ENCODE data around the gene NFYC.

The NFYC gene

DNA sequence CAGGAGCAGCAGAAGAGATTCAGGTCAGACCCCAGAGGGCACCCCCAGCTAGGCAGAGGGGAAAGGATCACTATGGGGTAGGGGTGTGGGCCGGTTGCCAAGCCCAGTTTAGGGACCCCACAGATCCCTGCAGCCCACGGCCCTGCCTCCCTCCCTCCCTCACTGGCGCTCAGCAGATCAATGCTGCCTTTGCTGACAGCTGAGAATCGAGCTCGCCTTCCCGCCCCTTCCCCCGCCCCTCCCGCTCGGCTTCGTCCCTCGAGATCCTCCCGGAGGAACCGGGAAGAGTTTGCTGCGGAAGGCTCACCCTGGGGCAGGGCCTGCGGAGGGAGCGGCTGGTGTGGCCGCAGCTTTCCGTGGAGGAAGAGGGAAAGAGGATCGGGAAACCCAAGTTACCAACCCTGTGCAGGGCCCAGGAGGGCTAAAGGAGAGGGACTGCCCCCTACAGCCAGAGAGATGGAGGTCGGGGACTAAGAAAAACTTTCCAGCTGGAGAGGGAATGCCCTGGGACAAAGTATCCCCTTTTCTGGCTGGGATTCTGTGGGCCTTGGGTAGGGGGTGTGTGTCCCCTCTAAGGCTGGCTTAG is 91.0 kb downstream of the NFYC start:
- Histone ChIP-seq H3K9me3 (ENCODE audit: insufficient read depth, low read depth, low read length) (no peaks in the 10 kb centered on the region; the same call in 1 of the 2 replicates), H3F3A (ENCODE audit: low read depth) (no peaks in the 10 kb centered on the region), H3K9me2 (replicated peaks; ENCODE audit: low read depth, low read length) (no peaks in the 10 kb centered on the region), H3K4me3 (ENCODE audit: low read length, poor library complexity, severe bottlenecking) (no peak overlapping the region), H3K79me2 (ENCODE audit: insufficient read depth, low read length) (no peaks in the 10 kb centered on the region), H3K27me3 (ENCODE audit: insufficient read depth, low read length, poor library complexity, severe bottlenecking) (no peaks in the 10 kb centered on the region), H3K9ac (ENCODE audit: low read depth, low read length, poor library complexity, severe bottlenecking) (no peak overlapping the region), H3K4me1 (ENCODE audit: insufficient read depth, low read length, poor library complexity, severe bottlenecking) (peaks cover 7% of the 10 kb centered on the region), H2AFZ (ENCODE audit: low read length) (no peak overlapping the region), H3K36me3 (ENCODE audit: insufficient read depth, low read length) (no peaks in the 10 kb centered on the region), H3K4me2 (ENCODE audit: low read depth, low read length, poor library complexity, severe bottlenecking) (no peak overlapping the region), H4K20me1 (ENCODE audit: insufficient read depth, low read length, poor library complexity, severe bottlenecking) (no peaks in the 10 kb centered on the region)
- TF ChIP-seq, protein P1, sequence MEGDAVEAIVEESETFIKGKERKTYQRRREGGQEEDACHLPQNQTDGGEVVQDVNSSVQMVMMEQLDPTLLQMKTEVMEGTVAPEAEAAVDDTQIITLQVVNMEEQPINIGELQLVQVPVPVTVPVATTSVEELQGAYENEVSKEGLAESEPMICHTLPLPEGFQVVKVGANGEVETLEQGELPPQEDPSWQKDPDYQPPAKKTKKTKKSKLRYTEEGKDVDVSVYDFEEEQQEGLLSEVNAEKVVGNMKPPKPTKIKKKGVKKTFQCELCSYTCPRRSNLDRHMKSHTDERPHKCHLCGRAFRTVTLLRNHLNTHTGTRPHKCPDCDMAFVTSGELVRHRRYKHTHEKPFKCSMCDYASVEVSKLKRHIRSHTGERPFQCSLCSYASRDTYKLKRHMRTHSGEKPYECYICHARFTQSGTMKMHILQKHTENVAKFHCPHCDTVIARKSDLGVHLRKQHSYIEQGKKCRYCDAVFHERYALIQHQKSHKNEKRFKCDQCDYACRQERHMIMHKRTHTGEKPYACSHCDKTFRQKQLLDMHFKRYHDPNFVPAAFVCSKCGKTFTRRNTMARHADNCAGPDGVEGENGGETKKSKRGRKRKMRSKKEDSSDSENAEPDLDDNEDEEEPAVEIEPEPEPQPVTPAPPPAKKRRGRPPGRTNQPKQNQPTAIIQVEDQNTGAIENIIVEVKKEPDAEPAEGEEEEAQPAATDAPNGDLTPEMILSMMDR (conservative IDR thresholded peaks at IDR 0.05; ENCODE audit: low read length), result no peak
- TF ChIP-seq EZH2phosphoT487 (IDR thresholded peaks at IDR 0.05; ENCODE audit: borderline replicate concordance), result no peak

DNA sequence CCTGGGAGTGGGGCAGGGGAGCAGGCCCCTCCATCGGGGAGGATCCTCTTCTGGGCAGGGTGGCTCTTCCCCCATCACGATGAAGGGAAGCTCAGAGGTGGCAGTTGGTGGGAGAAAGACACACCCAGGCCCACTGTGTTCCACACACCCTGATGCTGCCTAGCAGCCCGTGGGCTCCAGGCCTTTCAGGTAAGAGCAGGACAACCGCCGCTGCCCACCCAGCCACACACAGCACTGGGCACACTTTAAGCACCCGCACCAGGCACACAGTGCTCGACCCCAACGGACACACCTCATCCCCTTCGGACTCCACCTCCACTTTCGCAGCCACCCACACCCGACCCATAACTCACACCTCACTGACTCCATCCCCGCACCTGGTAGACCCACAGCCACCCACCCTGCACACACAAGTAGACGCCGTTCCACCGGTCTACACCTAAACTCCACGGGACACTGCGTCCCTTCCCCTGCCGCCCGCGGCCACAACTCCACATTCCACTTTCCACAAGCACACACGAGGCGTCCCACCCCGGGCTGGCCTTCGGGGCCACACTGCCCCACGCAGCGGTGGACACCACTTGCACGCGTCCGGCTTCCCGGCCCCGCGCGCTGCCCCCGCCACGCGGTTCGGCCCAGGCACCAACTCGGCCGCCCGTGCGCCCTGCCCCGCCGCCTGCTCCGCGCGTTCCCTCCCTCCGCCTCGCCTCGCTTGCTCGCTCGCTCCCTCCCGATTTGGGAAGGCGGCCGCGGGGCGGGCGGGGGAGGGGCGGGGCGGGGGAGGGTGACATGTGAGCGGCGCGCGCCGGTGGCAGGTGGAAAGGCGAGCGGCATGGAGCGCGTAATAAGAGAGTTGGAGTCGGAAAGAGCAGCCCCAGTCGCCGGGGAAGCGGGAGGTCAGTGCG is 91.7 kb downstream of the NFYC start, which contains the start of gene KCNQ4:
Gene KCNQ4 (plus strand): TSS at position 787 of the 905 bp plus-strand sequence. CDS start 307 bp downstream, outside the sequence.
- Histone ChIP-seq H4K20me1 (ENCODE audit: insufficient read depth, low read length, poor library complexity, severe bottlenecking) (no peaks in the 10 kb centered on the region), H2AFZ (ENCODE audit: low read length) (no peak within 1 kb of the TSS), H3K4me1 (ENCODE audit: insufficient read depth, low read length, poor library complexity, severe bottlenecking) (peaks cover 7% of the 10 kb centered on the region), H3F3A (ENCODE audit: low read depth) (no peaks in the 10 kb centered on the region), H3K27me3 (ENCODE audit: insufficient read depth, low read length, poor library complexity, severe bottlenecking) (no peaks in the 10 kb centered on the region), H3K4me3 (ENCODE audit: low read length, poor library complexity, severe bottlenecking) (no peak within 1 kb of the TSS), H3K9me3 (ENCODE audit: insufficient read depth, low read depth, low read length) (no peaks in the 10 kb centered on the region), H3K4me2 (ENCODE audit: low read depth, low read length, poor library complexity, severe bottlenecking) (no peak within 1 kb of the TSS), H3K36me3 (ENCODE audit: insufficient read depth, low read length) (no peaks in the 10 kb centered on the region), H3K9me2 (replicated peaks; ENCODE audit: low read depth, low read length) (no peaks in the 10 kb centered on the region), H3K79me2 (ENCODE audit: insufficient read depth, low read length) (no peaks in the 10 kb centered on the region), H3K9ac (ENCODE audit: low read depth, low read length, poor library complexity, severe bottlenecking) (no peak within 1 kb of the TSS)
- TF ChIP-seq, protein P1 (conservative IDR thresholded peaks at IDR 0.05; ENCODE audit: low read length), result no peak
- TF ChIP-seq EZH2phosphoT487 (IDR thresholded peaks at IDR 0.05; ENCODE audit: borderline replicate concordance), result no peak

DNA sequence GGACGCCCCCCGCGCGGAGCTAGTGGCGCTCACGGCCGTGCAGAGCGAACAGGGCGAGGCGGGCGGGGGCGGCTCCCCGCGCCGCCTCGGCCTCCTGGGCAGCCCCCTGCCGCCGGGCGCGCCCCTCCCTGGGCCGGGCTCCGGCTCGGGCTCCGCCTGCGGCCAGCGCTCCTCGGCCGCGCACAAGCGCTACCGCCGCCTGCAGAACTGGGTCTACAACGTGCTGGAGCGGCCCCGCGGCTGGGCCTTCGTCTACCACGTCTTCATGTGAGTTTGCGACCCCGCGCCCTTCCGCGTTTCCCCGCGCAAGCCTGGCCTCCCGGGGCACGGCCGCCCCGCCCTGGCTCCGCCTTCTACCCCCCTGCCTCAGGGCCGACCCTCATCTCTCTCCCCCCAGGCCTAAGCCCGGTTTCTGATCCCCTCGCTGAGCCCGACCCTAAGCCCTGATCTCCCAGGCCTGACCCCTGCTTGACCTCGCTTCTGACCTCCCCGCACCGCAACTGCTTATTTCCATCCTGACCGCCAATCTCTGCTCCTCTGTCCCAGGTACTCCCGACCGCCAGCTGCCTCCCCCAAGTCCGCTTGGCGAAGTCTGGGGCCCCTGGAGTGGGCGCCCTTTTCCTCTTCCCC is 92.8 kb downstream of the NFYC start:
- no peaks in the 10 kb centered on the region for H3K36me3 ChIP-seq (ENCODE audit: insufficient read depth, low read length)
- no peaks in the 10 kb centered on the region for H3K9me2 ChIP-seq (replicated peaks; ENCODE audit: low read depth, low read length)
- TF ChIP-seq, protein P1 (conservative IDR thresholded peaks at IDR 0.05; ENCODE audit: low read length), result no peak
- TF ChIP-seq EZH2phosphoT487 (IDR thresholded peaks at IDR 0.05; ENCODE audit: borderline replicate concordance), result no peak
- no peaks in the 10 kb centered on the region for H3K79me2 ChIP-seq (ENCODE audit: insufficient read depth, low read length)
- no peaks in the 10 kb centered on the region for H3K27me3 ChIP-seq (ENCODE audit: insufficient read depth, low read length, poor library complexity, severe bottlenecking)
- H3K4me2 ChIP-seq (ENCODE audit: low read depth, low read length, poor library complexity, severe bottlenecking), result no peak overlapping the region
- H3K4me3 ChIP-seq (ENCODE audit: low read length, poor library complexity, severe bottlenecking), result no peak overlapping the region
- H3F3A ChIP-seq (ENCODE audit: low read depth), result no peaks in the 10 kb centered on the region
- H3K4me1 ChIP-seq (ENCODE audit: insufficient read depth, low read length, poor library complexity, severe bottlenecking), result peaks cover 7% of the 10 kb centered on the region
- H4K20me1 ChIP-seq (ENCODE audit: insufficient read depth, low read length, poor library complexity, severe bottlenecking), result no peaks in the 10 kb centered on the region
- H3K9ac ChIP-seq (ENCODE audit: low read depth, low read length, poor library complexity, severe bottlenecking), result no peak overlapping the region
- no peak overlapping the region for H2AFZ ChIP-seq (ENCODE audit: low read length)
- no peaks in the 10 kb centered on the region for H3K9me3 ChIP-seq (ENCODE audit: insufficient read depth, low read depth, low read length)
